ENCODE results near the gene KLHL18. TPM values are rescaled to one million over a fixed set of nuclear protein-coding genes. Genes with fewer than 3 reads are reported as not detected.

KLHL18 gene
- total RNA-seq, 1 donor from 2014 or later, result 36.6 TPM

GRCh38 chr3:47370887-47371697, 88.3 kb downstream of the KLHL18 start:
- no peaks in the 10 kb centered on the region for H3K27me3 Mint-ChIP-seq
- no peaks in the 10 kb centered on the region for H3K4me1 Mint-ChIP-seq
- H3K9me3 Mint-ChIP-seq, result no peaks in the 10 kb centered on the region
- H3K4me3 Mint-ChIP-seq, result no peak overlapping the region
- H3K27ac Mint-ChIP-seq, result no peak overlapping the region
- no peaks in the 10 kb centered on the region for H3K36me3 Mint-ChIP-seq (ENCODE audit: low read depth)
- POLR2A ChIA-PET, result no interaction called here
- TF ChIP-seq CTCF (IDR thresholded peaks at IDR 0.05), result no peak
- DNase-seq (no peak), ATAC-seq (ENCODE audit: low read depth) (peak; percentile 52)
- CTCF ChIA-PET, result no interaction called here
- intact Hi-C loops (cut with micrococcal nuclease), result loop anchor here (2.0 to 5.0 kb wide), 2 partner anchors 204 to 504 kb away; no protein-coding TSS in a partner anchor

- intact Hi-C loops (cut with micrococcal nuclease), result loop anchor here (5.0 kb wide), 1 partner anchor 207 kb away; no protein-coding TSS in a partner anchor
- no peak overlapping the region for H3K27ac Mint-ChIP-seq
- TF ChIP-seq CTCF (IDR thresholded peaks at IDR 0.05), result no peak
- H3K36me3 Mint-ChIP-seq (ENCODE audit: low read depth), result no peaks in the 10 kb centered on the region
- no peak for DNase-seq
- ATAC-seq (ENCODE audit: low read depth), result no peak
- no peaks in the 10 kb centered on the region for H3K27me3 Mint-ChIP-seq
- ChIA-PET POLR2A (no interaction called here), CTCF (no interaction called here)
- peaks cover 9% of the 10 kb centered on the region for H3K4me1 Mint-ChIP-seq
- H3K9me3 Mint-ChIP-seq, result no peaks in the 10 kb centered on the region
- H3K4me3 Mint-ChIP-seq, result no peak overlapping the region
Observed at GRCh38 chr3:47374587-47374986, 91.8 kb downstream of the KLHL18 start.

- DNase-seq, result no peak
- Mint-ChIP-seq H3K36me3 (ENCODE audit: low read depth) (peaks cover 9% of the 10 kb centered on the region), H3K9me3 (no peaks in the 10 kb centered on the region), H3K4me1 (peaks cover 21% of the 10 kb centered on the region), H3K4me3 (no peak overlapping the region), H3K27me3 (no peaks in the 10 kb centered on the region), H3K27ac (no peak overlapping the region)
- no peak for ATAC-seq (ENCODE audit: low read depth)
- intact Hi-C loops (cut with micrococcal nuclease), result no loop called here
- POLR2A ChIA-PET, result no interaction called here
- CTCF ChIA-PET, result no interaction called here
- no peak for TF ChIP-seq CTCF (IDR thresholded peaks at IDR 0.05)
Observed at GRCh38 chr3:47376393-47376792, 93.6 kb downstream of the KLHL18 start.

GRCh38 chr3:47377186-47377585, 94.4 kb downstream of the KLHL18 start:
- no peak for ATAC-seq (ENCODE audit: low read depth)
- ChIA-PET CTCF (no interaction called here), POLR2A (interaction anchor here (0.5 kb wide), 1 partner anchor 196 kb away, joined by 3 read pairs; no protein-coding TSS in a partner anchor)
- no peaks in the 10 kb centered on the region for H3K27me3 Mint-ChIP-seq
- TF ChIP-seq CTCF (IDR thresholded peaks at IDR 0.05), result no peak
- intact Hi-C loops (cut with micrococcal nuclease), result no loop called here
- no peaks in the 10 kb centered on the region for H3K9me3 Mint-ChIP-seq
- peaks cover 27% of the 10 kb centered on the region for H3K4me1 Mint-ChIP-seq
- no peak for DNase-seq
- peaks cover 12% of the 10 kb centered on the region for H3K36me3 Mint-ChIP-seq (ENCODE audit: low read depth)
- H3K27ac Mint-ChIP-seq, result no peak overlapping the region
- H3K4me3 Mint-ChIP-seq, result no peak overlapping the region

GRCh38 chr3:47378869-47379268, 96.1 kb downstream of the KLHL18 start:
- H3K4me3 Mint-ChIP-seq, result peak overlapping the region; percentile 28
- H3K27me3 Mint-ChIP-seq, result no peaks in the 10 kb centered on the region
- ATAC-seq (ENCODE audit: low read depth), result no peak
- DNase-seq, result no peak
- POLR2A ChIA-PET, result interaction anchor here (0.7 kb wide), 1 partner anchor 571 kb away, joined by 3 read pairs; no protein-coding TSS in a partner anchor
- H3K9me3 Mint-ChIP-seq, result no peaks in the 10 kb centered on the region
- H3K36me3 Mint-ChIP-seq (ENCODE audit: low read depth), result peaks cover 22% of the 10 kb centered on the region
- CTCF ChIA-PET, result no interaction called here
- intact Hi-C loops (cut with micrococcal nuclease), result no loop called here
- peaks cover 40% of the 10 kb centered on the region for H3K4me1 Mint-ChIP-seq
- H3K27ac Mint-ChIP-seq, result no peak overlapping the region
- TF ChIP-seq CTCF (IDR thresholded peaks at IDR 0.05), result no peak
